Right renal cortex interstitium (tissue), 3 donors: Measurements from ENCODE around the gene EML1. TPM values are rescaled to one million over a fixed set of nuclear protein-coding genes. Genes with fewer than 3 reads are reported as not detected.

Experiments
- DNase-seq, 3 donors: peaks; one replicate each; pipeline ENCODE4 v3.0.0-alpha.2; 2013; ENCODE audit warnings: low read depth in 3 of 3, low spot score in 2 of 3
- polyA plus RNA-seq, 3 donors: library from polyadenylated mRNA; unstranded; fragments of 120-200 nt; gene quantifications; one replicate each; pipeline ENCODE4 v1.2.1, GENCODE V29; 2013; ENCODE audit not compliant: insufficient read length in 3 of 3

Gene EML1
- polyA plus RNA-seq, 3 donors, result 37.6 to 44.8 (median 38.0) TPM

GRCh38 chr14:99981806-99982205 lies 188.6 kb downstream of the EML1 start:
- no peak for DNase-seq

- no peak for DNase-seq
Measured at GRCh38 chr14:99982537-99983250, 189.5 kb downstream of the EML1 start.

GRCh38 chr14:99983251-99984015 lies 190.2 kb downstream of the EML1 start:
- DNase-seq, result no peak

- no peak for DNase-seq
Measured at GRCh38 chr14:99984036-99984435, 190.8 kb downstream of the EML1 start.

GRCh38 chr14:99986396-99986795 lies 193.2 kb downstream of the EML1 start:
- no peak for DNase-seq

- no peak for DNase-seq
Measured at GRCh38 chr14:99989032-99989431, 195.8 kb downstream of the EML1 start.

- no peak for DNase-seq
Measured at GRCh38 chr14:99990268-99991170, 197.3 kb downstream of the EML1 start.

- no peak for DNase-seq
Measured at GRCh38 chr14:99991331-99991730, 198.1 kb downstream of the EML1 start.

Other genes with a start within 250 kb of the EML1 start
- 10 to 100 TPM; 23.7 to 27.9 (median 25.4) TPM for gene CCDC85C, start 189.2 kb upstream of the EML1 start, polyA plus RNA-seq
- 1 to 10 TPM; 1.3 to 1.5 (median 1.3) TPM for gene HHIPL1, start 148.3 kb upstream of the EML1 start, polyA plus RNA-seq
- gene CYP46A1, start 109.1 kb upstream of the EML1 start, polyA plus RNA-seq, result 1 to 10 TPM; 1.1 to 1.6 (median 1.4) TPM